Measurements from ENCODE around the gene RTL10. TPM values are rescaled to one million over a fixed set of nuclear protein-coding genes. Genes with fewer than 3 reads are reported as not detected.

Gene RTL10
- total RNA-seq, 1 donor from 2014 or later: 20.0 TPM

DNA sequence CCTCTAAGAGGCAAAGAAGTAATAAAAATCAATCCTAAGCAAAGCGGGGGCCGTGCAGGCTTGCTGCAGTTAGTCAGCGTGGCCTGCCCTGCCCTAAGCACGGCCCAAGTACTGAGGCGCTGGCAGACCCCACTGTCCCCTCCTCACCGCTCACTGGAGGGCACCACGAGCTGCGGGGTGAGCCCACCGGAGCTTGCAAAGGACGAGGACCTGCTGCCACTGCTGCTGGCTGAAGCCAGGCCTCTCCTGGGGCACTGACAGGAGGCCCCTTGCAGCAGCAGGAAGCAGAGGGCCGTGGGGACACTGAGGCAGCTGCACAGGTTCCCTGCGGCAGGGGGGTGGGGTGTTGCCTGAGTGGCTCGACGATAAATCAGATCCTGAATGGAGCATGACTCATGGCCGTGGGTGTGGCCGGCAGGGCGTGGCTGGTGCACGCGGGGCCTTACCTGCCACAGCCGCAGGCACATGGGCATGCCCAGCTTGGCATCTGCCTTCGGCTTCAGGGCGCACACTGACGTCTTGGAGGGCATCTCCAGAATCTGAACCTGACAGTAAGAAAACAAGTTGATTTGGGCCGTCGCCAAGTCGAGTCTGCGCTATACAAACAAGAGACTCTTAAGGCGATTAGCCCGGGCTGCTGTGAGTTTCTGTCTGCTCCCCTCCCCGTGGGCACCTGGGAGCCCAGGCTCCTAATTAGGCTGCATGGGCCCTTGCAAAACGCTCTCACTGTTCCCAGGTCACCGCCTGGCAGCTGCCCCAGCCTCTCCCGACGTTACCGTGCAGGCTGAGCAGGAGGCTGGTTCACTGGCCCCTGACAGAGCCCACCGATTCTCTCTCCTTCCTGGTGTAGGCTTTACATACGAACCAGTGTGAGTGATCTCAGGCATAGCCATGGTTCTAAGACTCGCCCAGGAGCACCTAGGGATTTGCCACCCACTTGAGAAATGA, 48.2 kb downstream of the RTL10 start:
- H3K4me1 Mint-ChIP-seq: no peaks in the 10 kb centered on the region
- H3K27ac Mint-ChIP-seq: no peak overlapping the region
- H3K4me3 Mint-ChIP-seq: no peak overlapping the region
- no peaks in the 10 kb centered on the region for H3K9me3 Mint-ChIP-seq
- no peaks in the 10 kb centered on the region for H3K36me3 Mint-ChIP-seq (ENCODE audit: low read depth)
- H3K27me3 Mint-ChIP-seq: no peaks in the 10 kb centered on the region
- intact Hi-C loops (cut with micrococcal nuclease): no loop called here
- no peak for DNase-seq

DNA sequence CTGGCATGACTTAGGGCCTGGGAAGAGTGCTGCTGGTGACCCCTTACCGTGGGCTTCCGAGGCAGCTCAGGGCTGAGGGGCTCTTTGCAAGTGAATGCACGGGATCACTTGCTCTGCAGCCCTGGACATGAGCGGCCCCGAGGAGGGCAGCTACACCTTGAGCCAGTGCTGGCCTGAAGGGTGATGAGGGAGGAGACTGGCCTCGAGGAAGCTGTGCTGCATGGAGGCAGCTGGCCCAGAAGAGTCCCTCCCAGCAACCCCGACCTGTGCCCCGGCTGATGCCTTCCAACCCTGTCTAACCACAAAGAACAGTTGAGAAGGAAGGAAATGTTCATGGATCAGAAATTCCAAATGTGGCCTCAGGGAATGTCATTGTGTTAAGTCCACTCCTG, 48.9 kb downstream of the RTL10 start:
- no peaks in the 10 kb centered on the region for H3K27me3 Mint-ChIP-seq
- no peaks in the 10 kb centered on the region for H3K36me3 Mint-ChIP-seq (ENCODE audit: low read depth)
- no peak for DNase-seq
- no peak overlapping the region for H3K4me3 Mint-ChIP-seq
- H3K4me1 Mint-ChIP-seq: no peaks in the 10 kb centered on the region
- no peaks in the 10 kb centered on the region for H3K9me3 Mint-ChIP-seq
- H3K27ac Mint-ChIP-seq: no peak overlapping the region
- intact Hi-C loops (cut with micrococcal nuclease): no loop called here

Other genes starting within 250 kb of the RTL10 start
- 0.44 and 1.4 TPM in 2 replicates for gene SEPTIN5, start 140.4 kb downstream of the RTL10 start, total RNA-seq
- gene GP1BB, start 131.3 kb downstream of the RTL10 start, total RNA-seq: not detected in 2 replicates
- 0.09 TPM in 1 of 2 replicates, not detected in the other for gene TBX1, start 94.1 kb downstream of the RTL10 start, total RNA-seq
- gene GNB1L, start within 50 bp of the RTL10 start, total RNA-seq: 21.1 and 21.4 TPM in 2 replicates
- 104 and 110 TPM in 2 replicates for gene COMT, start 86.9 kb upstream of the RTL10 start, total RNA-seq
- gene TXNRD2, start 86.9 kb upstream of the RTL10 start, total RNA-seq: 18.4 and 23.5 TPM in 2 replicates
- gene ARVCF, start 161.9 kb upstream of the RTL10 start, total RNA-seq: 2.6 and 4.1 TPM in 2 replicates
- gene TANGO2, start 166.2 kb upstream of the RTL10 start, total RNA-seq: 27.1 and 31.5 TPM in 2 replicates
- 73.2 and 74.2 TPM in 2 replicates for gene DGCR8, start 225.4 kb upstream of the RTL10 start, total RNA-seq

Data from activated CD4-positive, alpha-beta T cell treated with anti-CD3 and anti-CD28 coated beads, Interleukin-2, amount 10 ng/mL, durations not matched to agents 24 days and 14 days (primary cell).